ENCODE results near the gene ITGAD. TPM values are rescaled to one million over a fixed set of nuclear protein-coding genes. Genes with fewer than 3 reads are reported as not detected.

ITGAD gene
- polyA plus RNA-seq, 3 donors: 0.04 TPM; not detected in 2

- Histone ChIP-seq H2AFZ (ENCODE audit: insufficient read depth, low read depth, low read length, poor library complexity, severe bottlenecking) (no peak overlapping the region), H4K20me1 (ENCODE audit: insufficient read depth, low read length) (peaks cover 29% of the 10 kb centered on the region), H3K4me3 (replicated peaks in 1 of 3; ENCODE audit: low read depth in 2 of 3, low read length in 3 of 3) (no peak overlapping the region), H3K9me3 (replicated peaks in 1 of 2; ENCODE audit: control insufficient read depth in 1 of 2, insufficient read depth in 1 of 2, low read length in 2 of 2) (no peaks in the 10 kb centered on the region), H3K4me1 (ENCODE audit: control insufficient read depth in 1 of 2, insufficient read depth in 2 of 2, low read length in 2 of 2) (peaks cover 34 to 37% of the 10 kb centered on the region in 2 donors), H3K36me3 (replicated peaks in 1 of 2; ENCODE audit: control insufficient read depth in 1 of 2, insufficient read depth in 2 of 2, low read length in 2 of 2) (peaks cover 32 to 48% of the 10 kb centered on the region in 2 donors), H3K4me2 (replicated peaks; ENCODE audit: extremely low read depth, low read length, poor library complexity, severe bottlenecking) (no peak overlapping the region), H3K27me3 (ENCODE audit: control insufficient read depth in 2 of 2, insufficient read depth in 2 of 2, low read length in 2 of 2) (no peaks in the 10 kb centered on the region), H3K9ac (ENCODE audit: insufficient read depth, low read length, poor library complexity, severe bottlenecking) (no peak overlapping the region), H3K27ac (ENCODE audit: low read depth in 1 of 2, low read length in 2 of 2) (no peak overlapping the region), H3K79me2 (ENCODE audit: insufficient read depth, low read length) (peaks cover 39% of the 10 kb centered on the region)
- 89% methylated on average over 3 of the region's 10 CpGs for WGBS (ENCODE audit: insufficient coverage)
- intact Hi-C loops (cut with micrococcal nuclease): no loop called here
- H3K4me3 Mint-ChIP-seq: no peak overlapping the region
- peaks cover 0 to 4% (median 4%) of the 10 kb centered on the region in 3 donors for H3K27me3 Mint-ChIP-seq (ENCODE audit: low read depth in 3 of 3)
- peaks cover 35 to 47% of the 10 kb centered on the region in 2 donors for H3K36me3 Mint-ChIP-seq
- no peak for DNase-seq
- H3K27ac Mint-ChIP-seq: peak overlapping the region in 3 of 7 donors; percentile 26 to 62 (median 33)
- peaks cover 39% of the 10 kb centered on the region for H3K4me1 Mint-ChIP-seq
- no peaks in the 10 kb centered on the region for H3K9me3 Mint-ChIP-seq
- no peak for TF ChIP-seq CTCF (IDR thresholded peaks at IDR 0.05)
These were observed 68.2 kb downstream of the ITGAD start for GRCh38 chr16:31461201-31461920.

GRCh38 chr16:31461921-31462804, 69.0 kb downstream of the ITGAD start:
- Histone ChIP-seq H3K27ac (ENCODE audit: low read depth in 1 of 2, low read length in 2 of 2) (no peak overlapping the region), H3K36me3 (replicated peaks in 1 of 2; ENCODE audit: control insufficient read depth in 1 of 2, insufficient read depth in 2 of 2, low read length in 2 of 2) (peaks cover 34 to 56% of the 10 kb centered on the region in 2 donors), H3K4me3 (replicated peaks in 1 of 3; ENCODE audit: low read depth in 2 of 3, low read length in 3 of 3) (no peak overlapping the region), H4K20me1 (ENCODE audit: insufficient read depth, low read length) (peaks cover 21% of the 10 kb centered on the region), H3K4me1 (ENCODE audit: control insufficient read depth in 1 of 2, insufficient read depth in 2 of 2, low read length in 2 of 2) (peaks cover 26 to 29% of the 10 kb centered on the region in 2 donors), H3K4me2 (replicated peaks; ENCODE audit: extremely low read depth, low read length, poor library complexity, severe bottlenecking) (no peak overlapping the region), H3K79me2 (ENCODE audit: insufficient read depth, low read length) (peaks cover 31% of the 10 kb centered on the region), H3K9ac (ENCODE audit: insufficient read depth, low read length, poor library complexity, severe bottlenecking) (no peak overlapping the region), H3K27me3 (ENCODE audit: control insufficient read depth in 2 of 2, insufficient read depth in 2 of 2, low read length in 2 of 2) (no peaks in the 10 kb centered on the region), H3K9me3 (replicated peaks in 1 of 2; ENCODE audit: control insufficient read depth in 1 of 2, insufficient read depth in 1 of 2, low read length in 2 of 2) (no peaks in the 10 kb centered on the region), H2AFZ (ENCODE audit: insufficient read depth, low read depth, low read length, poor library complexity, severe bottlenecking) (no peak overlapping the region)
- Mint-ChIP-seq H3K36me3 (peaks cover 41 to 55% of the 10 kb centered on the region in 2 donors), H3K27me3 (ENCODE audit: low read depth in 3 of 3) (peaks cover 0 to 4% (median 4%) of the 10 kb centered on the region in 3 donors), H3K4me3 (no peak overlapping the region), H3K27ac (no peak overlapping the region), H3K9me3 (no peaks in the 10 kb centered on the region), H3K4me1 (peaks cover 37% of the 10 kb centered on the region)
- no peak for TF ChIP-seq CTCF (IDR thresholded peaks at IDR 0.05)
- intact Hi-C loops (cut with micrococcal nuclease): no loop called here
- 98% methylated on average over 29 of the region's 35 CpGs for WGBS (ENCODE audit: insufficient coverage)
- DNase-seq: no peak

Measured in CD14-positive monocyte (primary cell).